ENCODE results near the gene CDH2.

The CDH2 gene

GRCh38 chr18:28065031-28065792 is 111.7 kb downstream of the CDH2 start:
- peak; percentile 39 for DNase-seq (ENCODE audit: low read depth)
- in situ Hi-C loops (cut with HindIII; ENCODE audit: low sequenced_read_pairs), result no loop called here
- no peak for TF ChIP-seq CTCF (IDR thresholded peaks at IDR 0.05; ENCODE audit: low read depth, low read length, missing control alignments)
- no peak overlapping the region for H3K4me3 ChIP-seq (ENCODE audit: low read depth, low read length)

GRCh38 chr18:28063926-28064325 is 113.0 kb downstream of the CDH2 start:
- H3K4me3 ChIP-seq (ENCODE audit: low read depth, low read length), result no peak overlapping the region
- no peak for TF ChIP-seq CTCF (IDR thresholded peaks at IDR 0.05; ENCODE audit: low read depth, low read length, missing control alignments)
- in situ Hi-C loops (cut with HindIII; ENCODE audit: low sequenced_read_pairs), result no loop called here
- DNase-seq (ENCODE audit: low read depth), result no peak

GRCh38 chr18:28063271-28063761 is 113.6 kb downstream of the CDH2 start:
- no peak overlapping the region for H3K4me3 ChIP-seq (ENCODE audit: low read depth, low read length)
- DNase-seq (ENCODE audit: low read depth), result no peak
- no peak for TF ChIP-seq CTCF (IDR thresholded peaks at IDR 0.05; ENCODE audit: low read depth, low read length, missing control alignments)
- in situ Hi-C loops (cut with HindIII; ENCODE audit: low sequenced_read_pairs), result no loop called here

GRCh38 chr18:28062443-28062842 is 114.5 kb downstream of the CDH2 start:
- DNase-seq (ENCODE audit: low read depth), result no peak
- no peak for TF ChIP-seq CTCF (IDR thresholded peaks at IDR 0.05; ENCODE audit: low read depth, low read length, missing control alignments)
- in situ Hi-C loops (cut with HindIII; ENCODE audit: low sequenced_read_pairs), result no loop called here
- no peak overlapping the region for H3K4me3 ChIP-seq (ENCODE audit: low read depth, low read length)

- DNase-seq (ENCODE audit: low read depth), result no peak
- no peak overlapping the region for H3K4me3 ChIP-seq (ENCODE audit: low read depth, low read length)
- no peak for TF ChIP-seq CTCF (IDR thresholded peaks at IDR 0.05; ENCODE audit: low read depth, low read length, missing control alignments)
- in situ Hi-C loops (cut with HindIII; ENCODE audit: low sequenced_read_pairs), result no loop called here
Measured at GRCh38 chr18:28059861-28060260, 117.1 kb downstream of the CDH2 start.

GRCh38 chr18:28050545-28050944 is 126.4 kb downstream of the CDH2 start:
- in situ Hi-C loops (cut with HindIII; ENCODE audit: low sequenced_read_pairs), result loop anchor here (5.0 kb wide), 1 partner anchor 33 kb away; no protein-coding TSS in a partner anchor

More at GRCh38 chr18:28050545-28050944, 126.4 kb downstream of the CDH2 start:
- no peak for DNase-seq (ENCODE audit: low read depth)
- no peak for TF ChIP-seq CTCF (IDR thresholded peaks at IDR 0.05; ENCODE audit: low read depth, low read length, missing control alignments)
- H3K4me3 ChIP-seq (ENCODE audit: low read depth, low read length), result no peak overlapping the region

Measured in astrocyte of the cerebellum (primary cell).